ENCODE results near the gene ASPSCR1. TPM values are rescaled to one million over a fixed set of nuclear protein-coding genes. Genes with fewer than 3 reads are reported as not detected.

The ASPSCR1 gene
- total RNA-seq, 1 donor from 2014 or later: 25.5 TPM

GRCh38 chr17:81957691-81958432 is 19.6 kb upstream of the ASPSCR1 start:
- intact Hi-C loops (cut with DNase I): loop anchor here (5.0 kb wide), 1 partner anchor 194 kb away; no protein-coding TSS in a partner anchor
- no peak for DNase-seq (ENCODE audit: low spot score)

GRCh38 chr17:81958633-81959342 is 18.6 kb upstream of the ASPSCR1 start:
- intact Hi-C loops (cut with DNase I): loop anchor here (1.0 to 5.0 kb wide), 2 partner anchors 63 to 194 kb away; no protein-coding TSS in a partner anchor
- no peak for DNase-seq (ENCODE audit: low spot score)

- intact Hi-C loops (cut with DNase I): loop anchor here (1.0 to 5.0 kb wide), 2 partner anchors 62 to 193 kb away; no protein-coding TSS in a partner anchor
Measured at GRCh38 chr17:81959362-81960129, 17.9 kb upstream of the ASPSCR1 start.

GRCh38 chr17:81960130-81960958 is 17.1 kb upstream of the ASPSCR1 start:
- DNase-seq (ENCODE audit: low spot score): no peak
- intact Hi-C loops (cut with DNase I): no loop called here

More at GRCh38 chr17:81959362-81960129, 17.9 kb upstream of the ASPSCR1 start:
- peak; percentile 89 for DNase-seq (ENCODE audit: low spot score)

- intact Hi-C loops (cut with DNase I): no loop called here
Measured at GRCh38 chr17:81961087-81961511, 16.3 kb upstream of the ASPSCR1 start, which contains the start of gene NOTUM. Gene NOTUM, minus strand, starts transcription at chr17:81961187. Its CDS starts 278 bp downstream, at chr17:81960909.

GRCh38 chr17:81961521-81962498 is 15.6 kb upstream of the ASPSCR1 start:
- DNase-seq (ENCODE audit: low spot score): no peak
- intact Hi-C loops (cut with DNase I): no loop called here

More at GRCh38 chr17:81961087-81961511, 16.3 kb upstream of the ASPSCR1 start, which contains the start of gene NOTUM:
- no peak for DNase-seq (ENCODE audit: low spot score)

GRCh38 chr17:81962499-81963441 is 14.7 kb upstream of the ASPSCR1 start:
- no peak for DNase-seq (ENCODE audit: low spot score)
- intact Hi-C loops (cut with DNase I): no loop called here

- intact Hi-C loops (cut with DNase I): no loop called here
- no peak for DNase-seq (ENCODE audit: low spot score)
Measured at GRCh38 chr17:81964081-81964849, 13.2 kb upstream of the ASPSCR1 start.

- no peak for DNase-seq (ENCODE audit: low spot score)
- intact Hi-C loops (cut with DNase I): no loop called here
Measured at GRCh38 chr17:81966343-81967243, 10.8 kb upstream of the ASPSCR1 start.

- intact Hi-C loops (cut with DNase I): no loop called here
- no peak for DNase-seq (ENCODE audit: low spot score)
Measured at GRCh38 chr17:81967244-81967532, 10.2 kb upstream of the ASPSCR1 start.

- DNase-seq (ENCODE audit: low spot score): peak; percentile 89
- intact Hi-C loops (cut with DNase I): no loop called here
Measured at GRCh38 chr17:81967533-81968395, 9.7 kb upstream of the ASPSCR1 start.

GRCh38 chr17:81968396-81968745 is 9.1 kb upstream of the ASPSCR1 start:
- no peak for DNase-seq (ENCODE audit: low spot score)
- intact Hi-C loops (cut with DNase I): no loop called here

- intact Hi-C loops (cut with DNase I): no loop called here
- no peak for DNase-seq (ENCODE audit: low spot score)
Measured at GRCh38 chr17:81968850-81969812, 8.3 kb upstream of the ASPSCR1 start.

All from cardiac septum (tissue), 1 donor.